ENCODE results near the gene RSPH9. TPM values are rescaled to one million over a fixed set of nuclear protein-coding genes. Genes with fewer than 3 reads are reported as not detected.

The RSPH9 gene
- total RNA-seq, 2 donors from 2014 or later: not detected

- TF ChIP-seq CTCF (IDR thresholded peaks at IDR 0.05): no peak
- H3K9me3 ChIP-seq: no peaks in the 10 kb centered on the region
- H3K27me3 ChIP-seq (replicated peaks; ENCODE audit: insufficient read depth): no peaks in the 10 kb centered on the region
- peaks cover 9 to 16% of the 10 kb centered on the region in 2 donors for H3K4me1 ChIP-seq (ENCODE audit: control insufficient read depth in 1 of 2, low read depth in 2 of 2)
- ATAC-seq (ENCODE audit: insufficient number of reproducible peaks, low FRiP score, low read depth): no peak
- H3K27ac ChIP-seq: no peak overlapping the region
- H3K36me3 ChIP-seq: no peaks in the 10 kb centered on the region
- no peak for DNase-seq (ENCODE audit: low spot score)
- H3K4me3 ChIP-seq: no peak overlapping the region
Measured at GRCh38 chr6:43689421-43689820, 44.6 kb downstream of the RSPH9 start.

GRCh38 chr6:43695215-43695966, 50.6 kb downstream of the RSPH9 start:
- no peaks in the 10 kb centered on the region for H3K4me1 ChIP-seq (ENCODE audit: control insufficient read depth in 1 of 2, low read depth in 2 of 2)
- H3K27ac ChIP-seq: no peak overlapping the region
- DNase-seq (ENCODE audit: low spot score): no peak
- no peaks in the 10 kb centered on the region for H3K9me3 ChIP-seq
- ATAC-seq (ENCODE audit: insufficient number of reproducible peaks, low FRiP score, low read depth): no peak
- no peak overlapping the region for H3K4me3 ChIP-seq
- no peaks in the 10 kb centered on the region for H3K36me3 ChIP-seq
- H3K27me3 ChIP-seq (replicated peaks; ENCODE audit: insufficient read depth): no peaks in the 10 kb centered on the region
- TF ChIP-seq CTCF (IDR thresholded peaks at IDR 0.05): no peak

- Histone ChIP-seq H3K27me3 (replicated peaks; ENCODE audit: insufficient read depth) (no peaks in the 10 kb centered on the region), H3K27ac (no peak overlapping the region), H3K4me3 (no peak overlapping the region), H3K4me1 (ENCODE audit: control insufficient read depth in 1 of 2, low read depth in 2 of 2) (no peaks in the 10 kb centered on the region), H3K9me3 (no peaks in the 10 kb centered on the region), H3K36me3 (no peaks in the 10 kb centered on the region)
- ATAC-seq (ENCODE audit: insufficient number of reproducible peaks, low FRiP score, low read depth) (no peak), DNase-seq (ENCODE audit: low spot score) (no peak)
- TF ChIP-seq CTCF (IDR thresholded peaks at IDR 0.05): no peak
Measured at GRCh38 chr6:43695967-43696291, 51.1 kb downstream of the RSPH9 start.

GRCh38 chr6:43697421-43697820, 52.6 kb downstream of the RSPH9 start:
- ATAC-seq (ENCODE audit: insufficient number of reproducible peaks, low FRiP score, low read depth) (no peak), DNase-seq (ENCODE audit: low spot score) (no peak)
- TF ChIP-seq CTCF (IDR thresholded peaks at IDR 0.05): no peak
- no peaks in the 10 kb centered on the region for H3K9me3 ChIP-seq
- H3K27me3 ChIP-seq (replicated peaks; ENCODE audit: insufficient read depth): no peaks in the 10 kb centered on the region
- H3K4me1 ChIP-seq (ENCODE audit: control insufficient read depth in 1 of 2, low read depth in 2 of 2): peaks cover 4 to 5% of the 10 kb centered on the region in 2 donors
- H3K27ac ChIP-seq: no peak overlapping the region
- H3K36me3 ChIP-seq: no peaks in the 10 kb centered on the region
- H3K4me3 ChIP-seq: no peak overlapping the region

- Histone ChIP-seq H3K9me3 (no peaks in the 10 kb centered on the region), H3K4me1 (ENCODE audit: control insufficient read depth in 1 of 2, low read depth in 2 of 2) (peaks cover 4 to 14% of the 10 kb centered on the region in 2 donors), H3K4me3 (no peak overlapping the region), H3K36me3 (no peaks in the 10 kb centered on the region), H3K27me3 (replicated peaks; ENCODE audit: insufficient read depth) (no peaks in the 10 kb centered on the region), H3K27ac (no peak overlapping the region)
- DNase-seq (ENCODE audit: low spot score) (no peak), ATAC-seq (ENCODE audit: insufficient number of reproducible peaks, low FRiP score, low read depth) (no peak)
- TF ChIP-seq CTCF (IDR thresholded peaks at IDR 0.05): no peak
Measured at GRCh38 chr6:43698584-43699349, 53.9 kb downstream of the RSPH9 start.
